GM21360 (cell line): ENCODE measurements around the gene OR13F1.
"Not testable (repeated sequence)": the region's sequence is repeated elsewhere in the genome, so short reads cannot be mapped to it uniquely, and the experiment has no call there.

Experiments used
- ATAC-seq: cut with Tn5 transposase; IDR thresholded peaks from one replicate; pipeline ENCODE4 v1.9.1; 2021; ENCODE audit warnings: mild to moderate bottlenecking, moderate library complexity; ENCODE audit not compliant: unreplicated experiment

OR13F1 gene

GRCh38 chr9:104503963-104504362, at the start of gene OR13F1:
Gene OR13F1, plus strand, starts transcription at chr9:104504263. Its CDS starts 0 bp downstream, at chr9:104504263.
- ATAC-seq, result no peak

GRCh38 chr9:104456831-104457230, 47.2 kb upstream of the OR13F1 start:
- ATAC-seq, result no peak

GRCh38 chr9:104463864-104464263, 40.2 kb upstream of the OR13F1 start:
- ATAC-seq, result no peak

- ATAC-seq, result no peak
Measured at GRCh38 chr9:104468261-104468660, 35.8 kb upstream of the OR13F1 start.

- no peak for ATAC-seq
Measured at GRCh38 chr9:104482921-104483570, 21.0 kb upstream of the OR13F1 start.

- ATAC-seq, result no peak
Measured at GRCh38 chr9:104485014-104485413, 19.0 kb upstream of the OR13F1 start.

- ATAC-seq, result no peak
Measured at GRCh38 chr9:104494808-104495207, 9.3 kb upstream of the OR13F1 start.

GRCh38 chr9:104503440-104503839, 623 bp upstream of the OR13F1 start:
- no peak for ATAC-seq

- ATAC-seq, result no peak
Measured at GRCh38 chr9:104506565-104506964, 2.5 kb downstream of the OR13F1 start.

- ATAC-seq, result no peak
Measured at GRCh38 chr9:104514901-104515300, 10.8 kb downstream of the OR13F1 start.

- ATAC-seq, result not testable (repeated sequence)
Measured at GRCh38 chr9:104520241-104520640, 16.2 kb downstream of the OR13F1 start.

GRCh38 chr9:104527109-104527508, 23.0 kb downstream of the OR13F1 start, which contains the start of gene OR13C4:
Gene OR13C4, minus strand, starts transcription at chr9:104527209. Its CDS starts 0 bp downstream, at chr9:104527209.
- no peak for ATAC-seq

GRCh38 chr9:104536756-104537155, 32.7 kb downstream of the OR13F1 start, which contains the start of gene OR13C3:
Gene OR13C3, minus strand, starts transcription at chr9:104536856. Its CDS starts 133 bp downstream, at chr9:104536723.
- ATAC-seq, result no peak

- no peak for ATAC-seq
Measured at GRCh38 chr9:104539275-104539674, 35.2 kb downstream of the OR13F1 start.

GRCh38 chr9:104544644-104545043, 40.6 kb downstream of the OR13F1 start:
- no peak for ATAC-seq

- no peak for ATAC-seq
Measured at GRCh38 chr9:104553261-104553660, 49.2 kb downstream of the OR13F1 start.
